Adrenal gland (tissue), 12 donors: ENCODE data around the gene PCDH9. TPM values are rescaled to one million over a fixed set of nuclear protein-coding genes. Genes with fewer than 3 reads are reported as not detected.
"Not testable (repeated sequence)": the region's sequence is repeated elsewhere in the genome, so short reads cannot be mapped to it uniquely, and the experiment has no call there.

Experiments used
- DNase-seq, 7 donors: peaks; one replicate each; pipeline ENCODE4 v3.0.0-alpha.2; 2019 to 2020
- H3K27ac ChIP-seq, 5 donors: fragments of 200-600 bp; sonication (generic) in 4 of 5; 1 replicate in 3 of 5; 2 replicates in 2 of 5; pipeline versions ENCODE4 v1.5.1 to v1.8.0; 2016 to 2020; ENCODE audit warnings: mild to moderate bottlenecking in 1 of 5
- H3K27me3 ChIP-seq: fragments of 200-600 bp; 2 replicates; pipeline ENCODE4 v1.8.0; 2021
- H3K36me3 ChIP-seq, 2 donors: fragments of 200-600 bp; replicated peaks in 1 of 2; 1 replicate in 1 of 2; 2 replicates in 1 of 2; pipeline versions ENCODE4 v1.5.1 to v1.8.0; 2018 to 2022
- H3K4me1 ChIP-seq, 2 donors: fragments of 200-600 bp; replicated peaks in 1 of 2; 1 replicate in 1 of 2; 2 replicates in 1 of 2; pipeline versions ENCODE4 v1.5.1 to v1.8.0; 2018 to 2021
- H3K4me3 ChIP-seq, 4 donors: fragments of 200-600 bp; sonication (generic) in 3 of 4; one replicate each; pipeline ENCODE4 v1.5.1; 2016 to 2018
- H3K9me3 ChIP-seq, 3 donors: fragments of 200-600 bp; sonication (generic) in 1 of 3; replicated peaks in 1 of 3; 1 replicate in 2 of 3; 2 replicates in 1 of 3; pipeline versions ENCODE4 v1.5.1 to v1.8.0; 2016 to 2021
- POLR2A ChIP-seq, 2 donors: fragments of 450-650 bp; IDR thresholded peaks; one replicate each; pipeline ENCODE4 v1.6.1; 2017; ENCODE audit warnings: antibody characterized with exemption in 2 of 2, mild to moderate bottlenecking in 2 of 2, moderate library complexity in 1 of 2
- WGBS, 4 donors: extraction: QIAGEN DNeasy Blood & Tissue Kit in 2 of 4; methylation state at CpG; one replicate each; pipeline versions ENCODE4 v1.1.5 to v1.1.7; 2013 to 2017; 5-methylcytosine and 5-hydroxymethylcytosine counted together
- intact Hi-C, 2 donors: fragments of 100-400 bp; cut with DNase I; formaldehyde crosslinking; loops; one replicate each; pipeline versions ENCODE4 v1.14.1 to v1.15.0; 2022 to 2023
- polyA plus RNA-seq, 3 donors: library from polyadenylated mRNA; stranded (reverse); fragments of 200-250 nt in 2 of 3; fragments of 350-450 nt in 1 of 3; fragmentation: Illumina TruSeq in 1 of 3; extraction: RNeasy Lipid Tissue Mini Kit (QIAGEN cat#74804) in 1 of 3; gene quantifications; one replicate each; pipeline ENCODE4 v1.2.3, GENCODE V29; 2013 to 2014
- total RNA-seq, 9 donors: library from RNA; depleted of rRNA in 4 of 9; stranded (reverse); fragments of >200 nt in 4 of 9; fragments of 120-200 nt in 1 of 9; fragmentation: NEBNext Ultra II Directional in 1 of 9; extraction: Animal tissue kit (Norgen Biotek cat#: 25700) in 1 of 9; gene quantifications; one replicate each; pipeline versions ENCODE4 v1.1.0 to v1.2.4, GENCODE V29; 2013 to 2023
- TF ChIP-seq, protein P1 (sequence below), 6 experiments: fragments of 450-650 bp in 4 of 6; fragments of 200-600 bp in 2 of 6; sonication (generic) in 1 of 6; IDR thresholded peaks; 1 replicate in 5 of 6; 2 replicates in 1 of 6; pipeline versions ENCODE4 v1.5.1 to v1.8.0; 2016 to 2021; ENCODE audit warnings: antibody characterized with exemption in 6 of 6, mild to moderate bottlenecking in 2 of 6, moderate library complexity in 1 of 6
- donor health status: healthy with polysubstance abuse.
- donor health status: Bipolar disorder and iron deficiency.
- donor health status: DM: yes; HTN: yes; CAD: no.
- donor health status: DM: no; HTN: no; CAD: no.
- donor health status: DM: no; HTN: no; CAD: no.
- donor health status: DM: yes; HTN: yes; CAD: no.

The PCDH9 gene
- total and polyA plus RNA-seq, 12 donors: 0.71 to 10.9 (median 3.6) TPM

DNA sequence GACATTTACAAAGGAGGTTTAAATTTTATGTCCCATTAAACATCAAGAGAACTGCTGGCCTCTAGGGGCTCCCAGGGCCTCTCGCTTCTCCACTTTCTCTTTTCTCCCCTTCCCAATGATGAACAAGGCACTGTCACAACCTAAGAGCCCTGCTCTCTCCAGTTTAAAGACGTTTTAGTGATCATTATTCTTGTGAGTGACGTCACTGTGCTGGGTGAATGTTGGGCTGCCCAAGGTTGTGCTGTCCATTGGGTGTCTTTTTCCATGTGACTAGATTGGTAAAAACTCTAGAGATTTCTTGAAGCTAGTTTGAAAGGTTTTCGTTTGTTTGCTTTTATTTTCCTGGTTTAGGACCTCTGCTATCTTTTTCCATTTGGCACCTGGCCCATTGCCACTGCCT lies 602.6 kb downstream of the PCDH9 start:
- Histone ChIP-seq H3K9me3 (no peaks in the 10 kb centered on the region), H3K4me1 (no peaks in the 10 kb centered on the region), H3K36me3 (no peaks in the 10 kb centered on the region), H3K27me3 (no peaks in the 10 kb centered on the region), H3K27ac (no peak overlapping the region), H3K4me3 (no peak overlapping the region)
- WGBS, 4 donors: 54 to 64% (median 60%) methylated on average over 4 of the region's 4 CpGs
- DNase-seq: peak in 1 of 7 donors; percentile 2
- intact Hi-C loops: no loop called here
- TF ChIP-seq, protein P1, sequence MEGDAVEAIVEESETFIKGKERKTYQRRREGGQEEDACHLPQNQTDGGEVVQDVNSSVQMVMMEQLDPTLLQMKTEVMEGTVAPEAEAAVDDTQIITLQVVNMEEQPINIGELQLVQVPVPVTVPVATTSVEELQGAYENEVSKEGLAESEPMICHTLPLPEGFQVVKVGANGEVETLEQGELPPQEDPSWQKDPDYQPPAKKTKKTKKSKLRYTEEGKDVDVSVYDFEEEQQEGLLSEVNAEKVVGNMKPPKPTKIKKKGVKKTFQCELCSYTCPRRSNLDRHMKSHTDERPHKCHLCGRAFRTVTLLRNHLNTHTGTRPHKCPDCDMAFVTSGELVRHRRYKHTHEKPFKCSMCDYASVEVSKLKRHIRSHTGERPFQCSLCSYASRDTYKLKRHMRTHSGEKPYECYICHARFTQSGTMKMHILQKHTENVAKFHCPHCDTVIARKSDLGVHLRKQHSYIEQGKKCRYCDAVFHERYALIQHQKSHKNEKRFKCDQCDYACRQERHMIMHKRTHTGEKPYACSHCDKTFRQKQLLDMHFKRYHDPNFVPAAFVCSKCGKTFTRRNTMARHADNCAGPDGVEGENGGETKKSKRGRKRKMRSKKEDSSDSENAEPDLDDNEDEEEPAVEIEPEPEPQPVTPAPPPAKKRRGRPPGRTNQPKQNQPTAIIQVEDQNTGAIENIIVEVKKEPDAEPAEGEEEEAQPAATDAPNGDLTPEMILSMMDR (IDR thresholded peaks at IDR 0.05): no peak
- TF ChIP-seq POLR2A (IDR thresholded peaks at IDR 0.05): no peak

DNA sequence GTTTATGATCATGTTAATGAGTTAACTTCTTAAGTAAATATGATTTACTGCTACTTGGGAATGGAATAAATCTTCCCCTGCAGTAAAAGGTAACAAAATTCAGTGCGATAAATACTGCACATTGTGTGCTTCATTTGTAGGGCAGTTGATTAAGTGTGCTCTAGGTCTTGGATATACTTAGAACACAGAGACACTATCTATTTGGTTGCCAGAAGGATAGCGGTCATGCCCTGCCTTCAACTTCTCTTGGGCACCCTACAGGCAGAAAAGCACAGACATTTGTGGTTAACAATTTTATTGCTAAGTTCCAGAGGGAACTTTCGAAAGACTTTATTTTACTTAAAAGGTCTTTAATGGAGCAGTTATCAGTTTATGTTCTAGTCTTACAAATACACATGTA lies 605.8 kb downstream of the PCDH9 start:
- Histone ChIP-seq H3K36me3 (no peaks in the 10 kb centered on the region), H3K4me3 (no peak overlapping the region), H3K27me3 (no peaks in the 10 kb centered on the region), H3K4me1 (no peaks in the 10 kb centered on the region), H3K27ac (no peak overlapping the region), H3K9me3 (no peaks in the 10 kb centered on the region)
- TF ChIP-seq POLR2A (IDR thresholded peaks at IDR 0.05): no peak
- TF ChIP-seq, protein P1 (IDR thresholded peaks at IDR 0.05): no peak
- intact Hi-C loops: no loop called here
- DNase-seq: no peak
- 87 to 97% (median 93%) methylated on average over 3 of the region's 3 CpGs for WGBS, 4 donors

DNA sequence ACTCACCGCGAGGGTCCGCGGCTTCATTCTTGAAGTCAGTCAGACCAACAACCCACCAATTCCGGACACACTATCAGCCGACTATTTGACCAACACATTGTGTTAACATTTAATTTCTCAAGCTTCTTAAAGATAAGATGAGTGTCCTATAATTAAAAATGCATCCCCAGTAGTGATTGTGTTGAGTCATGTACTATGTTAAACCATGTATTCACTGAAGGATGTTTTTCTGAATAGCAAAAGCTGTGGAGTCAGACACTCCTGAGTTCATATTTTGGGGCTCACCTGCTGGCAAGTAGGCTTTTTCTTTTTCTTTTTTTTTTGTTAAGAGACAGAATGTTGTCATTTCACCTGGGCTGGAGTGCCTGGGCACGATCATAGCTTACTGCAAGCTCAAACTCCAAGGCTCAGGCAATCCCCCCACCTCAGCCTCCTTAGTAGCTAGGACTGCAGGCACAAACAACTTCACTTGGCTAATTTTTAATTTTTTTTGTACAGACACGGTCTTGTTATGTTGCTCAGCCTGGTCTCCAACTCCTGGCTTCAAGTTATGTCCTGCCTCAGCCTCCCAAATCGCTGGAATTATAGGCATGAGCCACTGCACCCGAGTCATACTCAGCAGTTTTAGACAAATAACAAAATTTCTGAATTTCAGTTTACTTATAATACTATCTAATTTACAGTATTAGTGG lies 606.9 kb downstream of the PCDH9 start:
- Histone ChIP-seq H3K4me3 (no peak overlapping the region), H3K27ac (no peak overlapping the region), H3K36me3 (no peaks in the 10 kb centered on the region), H3K4me1 (no peaks in the 10 kb centered on the region), H3K9me3 (no peaks in the 10 kb centered on the region), H3K27me3 (no peaks in the 10 kb centered on the region)
- DNase-seq: no peak
- intact Hi-C loops: no loop called here
- no peak for TF ChIP-seq POLR2A (IDR thresholded peaks at IDR 0.05)
- TF ChIP-seq, protein P1 (IDR thresholded peaks at IDR 0.05): no peak
- WGBS, 4 donors: 91 to 95% (median 94%) methylated on average over 10 of the region's 10 CpGs

DNA sequence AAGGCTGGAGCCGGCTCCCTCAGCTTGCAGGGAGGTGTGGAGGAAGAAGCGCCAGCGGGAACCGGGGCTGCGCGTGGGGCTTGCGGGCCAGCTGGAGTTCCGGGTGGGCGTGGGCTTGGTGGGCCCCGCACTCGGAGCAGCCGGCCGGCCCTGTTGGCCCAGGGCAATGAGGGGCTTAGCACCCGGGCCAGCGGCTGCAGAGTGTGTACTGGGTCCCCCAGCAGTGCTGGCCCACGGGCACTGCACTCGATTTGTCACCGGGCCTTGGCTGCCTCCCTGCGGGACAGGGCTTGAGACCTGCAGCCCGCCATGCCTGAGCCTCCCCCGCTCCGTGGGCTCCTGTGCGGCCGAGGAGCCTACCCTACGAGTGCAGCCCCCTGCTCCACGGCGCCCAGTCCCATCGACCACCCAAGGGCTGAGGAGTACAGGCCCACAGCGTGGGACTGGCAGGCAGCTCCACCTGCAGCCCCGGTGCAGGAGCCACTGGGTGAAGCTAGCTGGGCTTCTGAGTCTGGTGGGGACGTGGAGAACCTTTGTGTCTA lies 608.2 kb downstream of the PCDH9 start:
- H3K9me3 ChIP-seq, DNase-seq, intact Hi-C loops, H3K27me3 ChIP-seq, H3K27ac ChIP-seq, H3K36me3 ChIP-seq, H3K4me1 ChIP-seq, H3K4me3 ChIP-seq: not testable (repeated sequence)
- 92 to 98% (median 94%) methylated on average over 5 to 31 of the region's 31 CpGs for WGBS, 4 donors

DNA sequence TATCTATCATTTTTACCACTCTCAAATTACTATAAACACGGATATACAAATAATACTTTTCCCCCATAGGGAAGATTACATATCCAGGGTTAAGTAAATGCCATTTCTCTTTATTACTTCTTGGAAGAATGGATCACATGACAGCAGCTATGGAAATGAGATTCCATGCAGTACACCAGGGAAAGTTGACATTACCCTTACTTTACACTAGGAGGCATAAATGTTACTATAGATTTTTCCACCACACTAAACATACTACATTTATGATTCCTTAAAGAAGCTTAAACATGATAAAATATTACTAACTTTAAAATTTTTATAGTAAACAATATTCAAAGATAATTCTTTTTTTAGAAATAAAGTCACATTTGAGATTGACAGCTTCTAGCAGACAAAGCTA lies 611.4 kb downstream of the PCDH9 start:
- Histone ChIP-seq H3K4me3 (no peak overlapping the region), H3K36me3 (no peaks in the 10 kb centered on the region), H3K9me3 (no peaks in the 10 kb centered on the region), H3K4me1 (no peaks in the 10 kb centered on the region), H3K27ac (no peak overlapping the region), H3K27me3 (no peaks in the 10 kb centered on the region)
- WGBS, 4 donors: 47 to 76% (median 58%) methylated on average over 1 of the region's 1 CpG
- DNase-seq: no peak
- no peak for TF ChIP-seq POLR2A (IDR thresholded peaks at IDR 0.05)
- TF ChIP-seq, protein P1 (IDR thresholded peaks at IDR 0.05): peak; percentile 23 to 49 (median 34)
- intact Hi-C loops: no loop called here
